ENCODE results near the gene GNAZ. TPM values are rescaled to one million over a fixed set of nuclear protein-coding genes. Genes with fewer than 3 reads are reported as not detected.

The GNAZ gene
- total RNA-seq, 1 donor from 2014 or later: 1.1 TPM

GRCh38 chr22:23126165-23127054, 56.1 kb downstream of the GNAZ start:
- H2AFZ ChIP-seq (ENCODE audit: low read depth, low read length): no peak overlapping the region
- no peaks in the 10 kb centered on the region for H3K36me3 ChIP-seq (ENCODE audit: insufficient read depth, low read length)
- TF ChIP-seq CTCF (IDR thresholded peaks at IDR 0.05; ENCODE audit: insufficient read depth, low read depth, low read length): no peak
- TF ChIP-seq EZH2 (IDR thresholded peaks at IDR 0.05; ENCODE audit: insufficient read depth, low read length): no peak
- Mint-ChIP-seq H3K36me3 (ENCODE audit: low read depth, unreplicated experiment) (no peaks in the 10 kb centered on the region), H3K27me3 (ENCODE audit: low read depth, unreplicated experiment) (peaks cover 68% of the 10 kb centered on the region), H3K9me3 (ENCODE audit: unreplicated experiment) (no peaks in the 10 kb centered on the region), H3K4me3 (ENCODE audit: unreplicated experiment) (no peak overlapping the region), H3K27ac (ENCODE audit: unreplicated experiment) (no peak overlapping the region), H3K4me1 (ENCODE audit: low read depth, unreplicated experiment) (no peaks in the 10 kb centered on the region)
- no peak overlapping the region for H3K9ac ChIP-seq (ENCODE audit: low read length)
- no peaks in the 10 kb centered on the region for H4K20me1 ChIP-seq (ENCODE audit: insufficient read depth, low read length)
- no peak overlapping the region for H3K4me3 ChIP-seq (ENCODE audit: insufficient read depth, low read depth, low read length)
- H3K9me3 ChIP-seq (ENCODE audit: insufficient read depth, low read depth, low read length): no peaks in the 10 kb centered on the region
- no peaks in the 10 kb centered on the region for H3K79me2 ChIP-seq (ENCODE audit: insufficient read depth, low read length)
- no peak for FAIRE-seq
- H3K4me1 ChIP-seq (ENCODE audit: insufficient read depth, low read length): no peaks in the 10 kb centered on the region
- H3K4me2 ChIP-seq (ENCODE audit: low read length): no peak overlapping the region
- no peak for DNase-seq (ENCODE audit: low read depth)
- H3K27ac ChIP-seq (ENCODE audit: low read depth, low read length): no peak overlapping the region
- no peaks in the 10 kb centered on the region for H3K27me3 ChIP-seq (ENCODE audit: insufficient read depth, low read length)

DNA sequence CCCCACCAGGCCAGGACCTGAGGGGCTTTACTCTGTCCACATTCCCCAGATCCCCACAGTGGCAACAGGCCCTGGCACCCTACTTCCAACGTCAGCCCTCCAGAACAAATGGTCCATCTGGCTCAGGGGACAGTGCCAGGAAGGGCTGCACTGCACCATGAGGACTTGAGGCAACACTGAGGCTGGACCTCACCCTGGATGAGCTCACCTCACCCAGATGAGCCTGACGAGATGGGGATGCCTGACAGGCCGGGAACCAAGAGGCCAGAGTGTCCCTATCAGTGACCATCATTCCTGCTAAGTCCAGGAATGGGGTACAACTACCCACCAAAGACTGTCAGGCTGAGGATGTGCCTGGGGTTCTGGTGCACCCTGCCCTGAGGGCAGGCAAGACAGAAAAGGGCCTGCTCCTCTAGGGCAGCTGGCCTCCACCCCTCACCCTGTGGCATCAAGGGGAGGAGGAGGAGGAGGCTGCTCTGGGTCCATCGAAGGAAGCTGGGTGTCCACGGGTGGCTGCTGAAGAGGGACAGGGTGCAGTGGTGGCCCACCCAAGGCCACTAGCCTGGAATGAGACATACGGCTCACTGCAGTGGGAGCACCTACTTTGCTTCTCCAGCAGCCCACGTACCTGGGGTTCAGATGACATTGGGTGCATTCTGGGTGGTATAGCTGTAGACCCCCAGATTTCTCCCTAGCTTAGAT, 56.9 kb downstream of the GNAZ start:
- Mint-ChIP-seq H3K9me3 (ENCODE audit: unreplicated experiment) (no peaks in the 10 kb centered on the region), H3K4me3 (ENCODE audit: unreplicated experiment) (no peak overlapping the region), H3K27me3 (ENCODE audit: low read depth, unreplicated experiment) (peaks cover 64% of the 10 kb centered on the region), H3K4me1 (ENCODE audit: low read depth, unreplicated experiment) (no peaks in the 10 kb centered on the region), H3K27ac (ENCODE audit: unreplicated experiment) (no peak overlapping the region), H3K36me3 (ENCODE audit: low read depth, unreplicated experiment) (no peaks in the 10 kb centered on the region)
- DNase-seq (ENCODE audit: low read depth) (no peak), FAIRE-seq (no peak)
- Histone ChIP-seq H3K9ac (ENCODE audit: low read length) (no peak overlapping the region), H3K79me2 (ENCODE audit: insufficient read depth, low read length) (no peaks in the 10 kb centered on the region), H3K4me2 (ENCODE audit: low read length) (no peak overlapping the region), H2AFZ (ENCODE audit: low read depth, low read length) (no peak overlapping the region), H3K36me3 (ENCODE audit: insufficient read depth, low read length) (no peaks in the 10 kb centered on the region), H3K9me3 (ENCODE audit: insufficient read depth, low read depth, low read length) (no peaks in the 10 kb centered on the region), H3K27ac (ENCODE audit: low read depth, low read length) (no peak overlapping the region), H4K20me1 (ENCODE audit: insufficient read depth, low read length) (no peaks in the 10 kb centered on the region), H3K4me3 (ENCODE audit: insufficient read depth, low read depth, low read length) (no peak overlapping the region), H3K4me1 (ENCODE audit: insufficient read depth, low read length) (no peaks in the 10 kb centered on the region), H3K27me3 (ENCODE audit: insufficient read depth, low read length) (no peaks in the 10 kb centered on the region)
- TF ChIP-seq EZH2 (IDR thresholded peaks at IDR 0.05; ENCODE audit: insufficient read depth, low read length): no peak

GRCh38 chr22:23127788-23128187, 57.5 kb downstream of the GNAZ start:
- H3K4me1 Mint-ChIP-seq (ENCODE audit: low read depth, unreplicated experiment): no peaks in the 10 kb centered on the region
- H3K27me3 Mint-ChIP-seq (ENCODE audit: low read depth, unreplicated experiment): peaks cover 62% of the 10 kb centered on the region

More at GRCh38 chr22:23127788-23128187, 57.5 kb downstream of the GNAZ start:
- FAIRE-seq (no peak), DNase-seq (ENCODE audit: low read depth) (no peak)
- Mint-ChIP-seq H3K36me3 (ENCODE audit: low read depth, unreplicated experiment) (no peaks in the 10 kb centered on the region), H3K27ac (ENCODE audit: unreplicated experiment) (no peak overlapping the region), H3K9me3 (ENCODE audit: unreplicated experiment) (no peaks in the 10 kb centered on the region), H3K4me3 (ENCODE audit: unreplicated experiment) (no peak overlapping the region)
- no peaks in the 10 kb centered on the region for H3K27me3 ChIP-seq (ENCODE audit: insufficient read depth, low read length)
- H3K4me2 ChIP-seq (ENCODE audit: low read length): no peak overlapping the region
- no peak overlapping the region for H2AFZ ChIP-seq (ENCODE audit: low read depth, low read length)
- no peaks in the 10 kb centered on the region for H3K9me3 ChIP-seq (ENCODE audit: insufficient read depth, low read depth, low read length)
- H3K79me2 ChIP-seq (ENCODE audit: insufficient read depth, low read length): no peaks in the 10 kb centered on the region
- TF ChIP-seq EZH2 (IDR thresholded peaks at IDR 0.05; ENCODE audit: insufficient read depth, low read length) (no peak), CTCF (IDR thresholded peaks at IDR 0.05; ENCODE audit: insufficient read depth, low read depth, low read length) (no peak)
- no peaks in the 10 kb centered on the region for H3K4me1 ChIP-seq (ENCODE audit: insufficient read depth, low read length)
- no peak overlapping the region for H3K4me3 ChIP-seq (ENCODE audit: insufficient read depth, low read depth, low read length)
- H3K36me3 ChIP-seq (ENCODE audit: insufficient read depth, low read length): no peaks in the 10 kb centered on the region
- no peaks in the 10 kb centered on the region for H4K20me1 ChIP-seq (ENCODE audit: insufficient read depth, low read length)
- H3K9ac ChIP-seq (ENCODE audit: low read length): no peak overlapping the region
- H3K27ac ChIP-seq (ENCODE audit: low read depth, low read length): no peak overlapping the region

All from astrocyte (in vitro differentiated cells and primary cell).